ENCODE measurements around the gene THAP4.

Gene THAP4

GRCh38 chr2:241637018-241637794, at the start of gene THAP4, which contains the start of gene ATG4B:
Gene THAP4, minus strand, starts transcription at chr2:241637158. Its CDS starts 141 bp downstream, at chr2:241637017.
Gene ATG4B, plus strand, starts transcription at chr2:241637693. Its CDS starts 22 bp downstream, at chr2:241637715.
- Histone ChIP-seq H3K4me1 (ENCODE audit: control insufficient read depth, low read depth, low read length) (peaks cover 8% of the 10 kb centered on the region), H3K27ac (ENCODE audit: low read length) (peak within 1 kb of the TSS; percentile 91), H3K36me3 (ENCODE audit: control insufficient read depth, low read depth, low read length) (peaks cover 20% of the 10 kb centered on the region), H3K27me3 (ENCODE audit: control insufficient read depth, insufficient read depth, low read length) (no peaks in the 10 kb centered on the region), H3K9ac (ENCODE audit: low read length) (peak within 1 kb of the TSS; percentile 85), H3K4me3 (ENCODE audit: low read length) (peak within 1 kb of the TSS; percentile 96), H3K9me3 (ENCODE audit: control insufficient read depth, low read depth, low read length) (no peaks in the 10 kb centered on the region)

GRCh38 chr2:241686324-241686649, 49.3 kb upstream of the THAP4 start:
- Histone ChIP-seq H3K4me1 (ENCODE audit: control insufficient read depth, low read depth, low read length) (no peaks in the 10 kb centered on the region), H3K9me3 (ENCODE audit: control insufficient read depth, low read depth, low read length) (no peaks in the 10 kb centered on the region), H3K27ac (ENCODE audit: low read length) (peak overlapping the region; percentile 61), H3K27me3 (ENCODE audit: control insufficient read depth, insufficient read depth, low read length) (no peaks in the 10 kb centered on the region), H3K9ac (ENCODE audit: low read length) (peak overlapping the region; percentile 92), H3K36me3 (ENCODE audit: control insufficient read depth, low read depth, low read length) (peaks cover 44% of the 10 kb centered on the region), H3K4me3 (ENCODE audit: low read length) (peak overlapping the region; percentile 95)

- H3K27me3 ChIP-seq (ENCODE audit: control insufficient read depth, insufficient read depth, low read length): no peaks in the 10 kb centered on the region
- H3K4me3 ChIP-seq (ENCODE audit: low read length): no peak overlapping the region
- no peak overlapping the region for H3K9ac ChIP-seq (ENCODE audit: low read length)
- no peak overlapping the region for H3K27ac ChIP-seq (ENCODE audit: low read length)
- no peaks in the 10 kb centered on the region for H3K9me3 ChIP-seq (ENCODE audit: control insufficient read depth, low read depth, low read length)
- peaks cover 84% of the 10 kb centered on the region for H3K36me3 ChIP-seq (ENCODE audit: control insufficient read depth, low read depth, low read length)
- no peaks in the 10 kb centered on the region for H3K4me1 ChIP-seq (ENCODE audit: control insufficient read depth, low read depth, low read length)
These were observed 44.1 kb upstream of the THAP4 start for GRCh38 chr2:241680827-241681599.

- Histone ChIP-seq H3K4me3 (ENCODE audit: low read length) (no peak overlapping the region), H3K27me3 (ENCODE audit: control insufficient read depth, insufficient read depth, low read length) (no peaks in the 10 kb centered on the region), H3K9me3 (ENCODE audit: control insufficient read depth, low read depth, low read length) (no peaks in the 10 kb centered on the region), H3K36me3 (ENCODE audit: control insufficient read depth, low read depth, low read length) (peaks cover 87% of the 10 kb centered on the region), H3K9ac (ENCODE audit: low read length) (no peak overlapping the region), H3K27ac (ENCODE audit: low read length) (no peak overlapping the region), H3K4me1 (ENCODE audit: control insufficient read depth, low read depth, low read length) (no peaks in the 10 kb centered on the region)
These were observed 43.1 kb upstream of the THAP4 start for GRCh38 chr2:241680044-241680443.

GRCh38 chr2:241678784-241679540, 42.0 kb upstream of the THAP4 start:
- no peak overlapping the region for H3K9ac ChIP-seq (ENCODE audit: low read length)
- H3K27ac ChIP-seq (ENCODE audit: low read length): no peak overlapping the region
- peaks cover 77% of the 10 kb centered on the region for H3K36me3 ChIP-seq (ENCODE audit: control insufficient read depth, low read depth, low read length)
- no peaks in the 10 kb centered on the region for H3K9me3 ChIP-seq (ENCODE audit: control insufficient read depth, low read depth, low read length)
- no peaks in the 10 kb centered on the region for H3K4me1 ChIP-seq (ENCODE audit: control insufficient read depth, low read depth, low read length)
- H3K4me3 ChIP-seq (ENCODE audit: low read length): no peak overlapping the region
- no peaks in the 10 kb centered on the region for H3K27me3 ChIP-seq (ENCODE audit: control insufficient read depth, insufficient read depth, low read length)

GRCh38 chr2:241678307-241678706, 41.3 kb upstream of the THAP4 start:
- peaks cover 72% of the 10 kb centered on the region for H3K36me3 ChIP-seq (ENCODE audit: control insufficient read depth, low read depth, low read length)

GRCh38 chr2:241677392-241677791, 40.4 kb upstream of the THAP4 start:
- Histone ChIP-seq H3K36me3 (ENCODE audit: control insufficient read depth, low read depth, low read length) (peaks cover 63% of the 10 kb centered on the region), H3K4me1 (ENCODE audit: control insufficient read depth, low read depth, low read length) (no peaks in the 10 kb centered on the region), H3K9me3 (ENCODE audit: control insufficient read depth, low read depth, low read length) (no peaks in the 10 kb centered on the region), H3K9ac (ENCODE audit: low read length) (no peak overlapping the region), H3K27ac (ENCODE audit: low read length) (no peak overlapping the region), H3K4me3 (ENCODE audit: low read length) (no peak overlapping the region), H3K27me3 (ENCODE audit: control insufficient read depth, insufficient read depth, low read length) (no peaks in the 10 kb centered on the region)

More at GRCh38 chr2:241678307-241678706, 41.3 kb upstream of the THAP4 start:
- H3K4me3 ChIP-seq (ENCODE audit: low read length): no peak overlapping the region
- no peak overlapping the region for H3K27ac ChIP-seq (ENCODE audit: low read length)
- no peaks in the 10 kb centered on the region for H3K4me1 ChIP-seq (ENCODE audit: control insufficient read depth, low read depth, low read length)
- no peaks in the 10 kb centered on the region for H3K27me3 ChIP-seq (ENCODE audit: control insufficient read depth, insufficient read depth, low read length)
- no peak overlapping the region for H3K9ac ChIP-seq (ENCODE audit: low read length)
- no peaks in the 10 kb centered on the region for H3K9me3 ChIP-seq (ENCODE audit: control insufficient read depth, low read depth, low read length)

GRCh38 chr2:241676665-241677064, 39.7 kb upstream of the THAP4 start:
- Histone ChIP-seq H3K4me3 (ENCODE audit: low read length) (no peak overlapping the region), H3K27ac (ENCODE audit: low read length) (no peak overlapping the region), H3K36me3 (ENCODE audit: control insufficient read depth, low read depth, low read length) (peaks cover 56% of the 10 kb centered on the region), H3K9ac (ENCODE audit: low read length) (no peak overlapping the region), H3K4me1 (ENCODE audit: control insufficient read depth, low read depth, low read length) (no peaks in the 10 kb centered on the region), H3K9me3 (ENCODE audit: control insufficient read depth, low read depth, low read length) (no peaks in the 10 kb centered on the region), H3K27me3 (ENCODE audit: control insufficient read depth, insufficient read depth, low read length) (no peaks in the 10 kb centered on the region)

GRCh38 chr2:241675885-241676284, 38.9 kb upstream of the THAP4 start:
- Histone ChIP-seq H3K9ac (ENCODE audit: low read length) (no peak overlapping the region), H3K4me1 (ENCODE audit: control insufficient read depth, low read depth, low read length) (no peaks in the 10 kb centered on the region), H3K9me3 (ENCODE audit: control insufficient read depth, low read depth, low read length) (no peaks in the 10 kb centered on the region), H3K4me3 (ENCODE audit: low read length) (no peak overlapping the region), H3K27me3 (ENCODE audit: control insufficient read depth, insufficient read depth, low read length) (no peaks in the 10 kb centered on the region), H3K27ac (ENCODE audit: low read length) (no peak overlapping the region), H3K36me3 (ENCODE audit: control insufficient read depth, low read depth, low read length) (peaks cover 48% of the 10 kb centered on the region)

- Histone ChIP-seq H3K27ac (ENCODE audit: low read length) (no peak overlapping the region), H3K36me3 (ENCODE audit: control insufficient read depth, low read depth, low read length) (peaks cover 39% of the 10 kb centered on the region), H3K4me1 (ENCODE audit: control insufficient read depth, low read depth, low read length) (no peaks in the 10 kb centered on the region)
These were observed 37.1 kb upstream of the THAP4 start for GRCh38 chr2:241673797-241674725.

More at GRCh38 chr2:241673797-241674725, 37.1 kb upstream of the THAP4 start:
- H3K9ac ChIP-seq (ENCODE audit: low read length): no peak overlapping the region
- H3K27me3 ChIP-seq (ENCODE audit: control insufficient read depth, insufficient read depth, low read length): no peaks in the 10 kb centered on the region
- no peak overlapping the region for H3K4me3 ChIP-seq (ENCODE audit: low read length)
- H3K9me3 ChIP-seq (ENCODE audit: control insufficient read depth, low read depth, low read length): no peaks in the 10 kb centered on the region
